Astrocyte of the spinal cord (primary cell): Measurements from ENCODE around the gene PAEP.

Experiments used
- DNase-seq: peaks from one replicate; pipeline ENCODE4 v3.0.0; 2011; ENCODE audit warnings: low read depth, low spot score
- H3K4me3 ChIP-seq: 2 replicates; pipeline ENCODE4 v1.5.1; 2011; ENCODE audit warnings: low read depth, mild to moderate bottlenecking, low read length, moderate library complexity
- in situ Hi-C: cut with HindIII; loops from 2 replicates; pipeline ENCODE4 v1.10.0; 2017; ENCODE audit warnings: low sequenced_read_pairs
- TF ChIP-seq, protein P1 (sequence below): IDR thresholded peaks from 2 replicates; pipeline ENCODE4 v1.5.1; 2012; ENCODE audit warnings: low read depth, mild to moderate bottlenecking, low read length, inconsistent platforms

Gene PAEP

DNA sequence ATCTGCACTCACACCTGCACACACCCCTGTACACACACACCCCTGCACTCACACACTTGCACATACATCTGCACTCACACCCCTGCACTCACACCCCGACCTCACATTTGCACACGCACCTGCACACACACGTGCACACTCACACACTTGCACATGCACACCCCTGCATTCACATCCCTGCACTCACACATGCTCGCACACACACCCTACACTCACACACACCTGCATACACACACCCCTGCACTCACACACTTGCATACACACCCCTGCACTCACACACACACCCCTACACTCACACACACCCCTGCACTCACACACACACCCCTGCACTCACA is 50.3 kb downstream of the PAEP start:
- DNase-seq: no peak
- no peak overlapping the region for H3K4me3 ChIP-seq
- TF ChIP-seq, protein P1, sequence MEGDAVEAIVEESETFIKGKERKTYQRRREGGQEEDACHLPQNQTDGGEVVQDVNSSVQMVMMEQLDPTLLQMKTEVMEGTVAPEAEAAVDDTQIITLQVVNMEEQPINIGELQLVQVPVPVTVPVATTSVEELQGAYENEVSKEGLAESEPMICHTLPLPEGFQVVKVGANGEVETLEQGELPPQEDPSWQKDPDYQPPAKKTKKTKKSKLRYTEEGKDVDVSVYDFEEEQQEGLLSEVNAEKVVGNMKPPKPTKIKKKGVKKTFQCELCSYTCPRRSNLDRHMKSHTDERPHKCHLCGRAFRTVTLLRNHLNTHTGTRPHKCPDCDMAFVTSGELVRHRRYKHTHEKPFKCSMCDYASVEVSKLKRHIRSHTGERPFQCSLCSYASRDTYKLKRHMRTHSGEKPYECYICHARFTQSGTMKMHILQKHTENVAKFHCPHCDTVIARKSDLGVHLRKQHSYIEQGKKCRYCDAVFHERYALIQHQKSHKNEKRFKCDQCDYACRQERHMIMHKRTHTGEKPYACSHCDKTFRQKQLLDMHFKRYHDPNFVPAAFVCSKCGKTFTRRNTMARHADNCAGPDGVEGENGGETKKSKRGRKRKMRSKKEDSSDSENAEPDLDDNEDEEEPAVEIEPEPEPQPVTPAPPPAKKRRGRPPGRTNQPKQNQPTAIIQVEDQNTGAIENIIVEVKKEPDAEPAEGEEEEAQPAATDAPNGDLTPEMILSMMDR: no peak
- in situ Hi-C loops: no loop called here

DNA sequence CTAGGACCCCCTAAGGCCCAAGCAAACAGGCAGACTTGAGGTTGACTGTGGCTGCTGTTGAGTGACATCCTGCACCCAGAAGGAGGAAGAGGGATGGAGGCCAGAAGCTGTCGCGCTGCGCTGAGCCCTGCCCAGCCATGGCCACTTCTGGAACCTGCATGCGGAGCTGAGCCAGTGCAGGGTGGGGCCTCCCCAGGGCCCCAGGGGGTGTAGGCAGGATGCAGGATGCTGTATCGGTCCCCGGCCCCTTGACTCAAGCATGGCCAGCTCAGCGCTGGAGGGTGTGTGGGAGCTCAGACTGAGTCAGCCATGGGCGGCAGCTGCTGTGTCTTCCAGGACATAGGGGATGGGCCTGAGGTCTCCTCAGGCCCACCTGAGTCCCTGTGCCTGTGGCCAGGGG is 50.9 kb downstream of the PAEP start:
- DNase-seq: no peak
- in situ Hi-C loops: no loop called here
- TF ChIP-seq, protein P1: no peak
- no peak overlapping the region for H3K4me3 ChIP-seq

DNA sequence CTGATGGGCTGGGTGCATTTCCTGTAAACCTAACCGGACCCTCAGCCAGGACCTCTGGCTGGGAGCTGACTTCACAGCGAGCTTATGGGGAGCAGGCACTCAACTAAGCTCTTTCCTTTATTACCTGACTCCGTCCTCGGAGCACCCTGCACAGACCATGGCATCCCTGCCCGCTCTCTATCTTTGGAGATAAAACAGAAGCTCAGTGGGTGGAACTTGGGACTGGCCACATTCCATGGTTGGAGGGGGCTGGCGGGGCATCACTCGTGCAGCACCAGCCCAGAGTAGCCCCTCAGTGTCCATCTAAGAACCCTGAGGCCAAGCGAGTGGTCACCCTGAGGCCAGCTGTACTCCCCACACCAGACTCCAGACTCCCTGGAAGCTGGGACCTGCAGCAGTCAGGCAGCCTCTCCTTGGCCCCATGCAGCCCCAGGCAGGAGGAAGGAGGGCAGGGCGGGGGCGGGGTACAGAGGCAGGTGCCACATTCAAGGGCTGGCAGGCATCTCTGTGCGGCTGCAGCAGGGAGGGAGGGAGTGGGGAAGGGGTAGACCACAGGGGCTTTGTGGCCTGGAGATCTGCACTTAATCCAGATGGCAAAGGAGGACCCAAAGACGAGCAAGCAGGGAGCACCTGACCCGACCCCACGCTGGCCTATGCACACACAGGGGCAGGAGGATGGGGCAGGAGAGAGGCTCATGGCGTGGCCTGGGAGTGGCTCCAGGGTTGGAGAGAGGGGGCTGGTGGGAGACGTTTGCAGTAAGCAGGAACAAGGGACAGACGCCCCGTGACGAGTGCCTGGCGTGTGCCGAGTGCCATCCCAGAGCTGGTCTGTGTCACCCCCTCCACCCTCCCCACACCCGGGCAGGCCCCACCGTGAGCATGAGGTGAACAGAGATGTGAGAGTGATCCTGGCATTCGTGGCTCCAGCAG is 51.7 kb downstream of the PAEP start:
- in situ Hi-C loops: no loop called here
- H3K4me3 ChIP-seq: no peak overlapping the region
- TF ChIP-seq, protein P1: no peak
- DNase-seq: no peak

DNA sequence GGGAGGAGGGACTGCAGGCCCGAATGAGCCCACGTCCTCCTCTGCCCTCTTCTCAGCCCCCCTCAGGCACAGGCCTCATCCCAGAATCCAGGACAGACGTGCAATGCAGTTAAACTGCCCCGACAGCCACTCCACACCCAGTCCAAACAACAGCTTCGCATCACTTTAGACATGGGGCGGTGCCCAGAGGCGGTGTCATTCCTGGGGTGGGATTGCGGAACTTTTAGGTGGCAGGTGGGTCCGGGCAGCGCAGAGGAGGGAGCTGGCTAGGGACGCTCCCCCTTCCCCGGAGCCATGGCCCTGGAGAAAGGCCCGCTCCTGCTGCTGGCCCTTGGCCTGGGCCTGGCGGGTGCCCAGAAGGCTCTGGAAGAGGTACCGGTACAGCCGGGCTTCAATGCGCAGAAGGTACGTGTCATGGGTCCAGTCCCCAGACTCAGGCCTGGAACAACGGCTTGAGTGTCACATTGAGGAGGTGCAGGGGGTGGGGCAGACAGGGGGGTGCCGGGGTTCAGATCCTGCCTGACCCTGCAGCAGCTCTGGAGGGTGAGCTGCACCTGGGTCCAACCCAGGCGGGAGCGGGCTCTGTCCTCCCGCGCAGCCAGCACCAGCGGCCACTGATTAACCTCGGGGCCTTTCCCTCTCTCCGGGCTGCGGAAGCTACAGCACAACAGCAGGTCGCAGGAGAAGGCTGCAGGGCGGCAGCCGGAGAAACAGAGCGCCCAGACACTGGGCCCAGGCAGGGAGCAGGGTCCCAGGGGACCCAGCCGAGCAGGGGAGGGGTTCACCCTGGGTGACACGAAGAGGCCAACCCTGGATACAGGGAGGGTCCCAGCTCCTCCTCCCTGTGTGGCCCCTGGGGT is 52.6 kb downstream of the PAEP start:
- H3K4me3 ChIP-seq: no peak overlapping the region
- DNase-seq: no peak
- in situ Hi-C loops: no loop called here
- TF ChIP-seq, protein P1: no peak

DNA sequence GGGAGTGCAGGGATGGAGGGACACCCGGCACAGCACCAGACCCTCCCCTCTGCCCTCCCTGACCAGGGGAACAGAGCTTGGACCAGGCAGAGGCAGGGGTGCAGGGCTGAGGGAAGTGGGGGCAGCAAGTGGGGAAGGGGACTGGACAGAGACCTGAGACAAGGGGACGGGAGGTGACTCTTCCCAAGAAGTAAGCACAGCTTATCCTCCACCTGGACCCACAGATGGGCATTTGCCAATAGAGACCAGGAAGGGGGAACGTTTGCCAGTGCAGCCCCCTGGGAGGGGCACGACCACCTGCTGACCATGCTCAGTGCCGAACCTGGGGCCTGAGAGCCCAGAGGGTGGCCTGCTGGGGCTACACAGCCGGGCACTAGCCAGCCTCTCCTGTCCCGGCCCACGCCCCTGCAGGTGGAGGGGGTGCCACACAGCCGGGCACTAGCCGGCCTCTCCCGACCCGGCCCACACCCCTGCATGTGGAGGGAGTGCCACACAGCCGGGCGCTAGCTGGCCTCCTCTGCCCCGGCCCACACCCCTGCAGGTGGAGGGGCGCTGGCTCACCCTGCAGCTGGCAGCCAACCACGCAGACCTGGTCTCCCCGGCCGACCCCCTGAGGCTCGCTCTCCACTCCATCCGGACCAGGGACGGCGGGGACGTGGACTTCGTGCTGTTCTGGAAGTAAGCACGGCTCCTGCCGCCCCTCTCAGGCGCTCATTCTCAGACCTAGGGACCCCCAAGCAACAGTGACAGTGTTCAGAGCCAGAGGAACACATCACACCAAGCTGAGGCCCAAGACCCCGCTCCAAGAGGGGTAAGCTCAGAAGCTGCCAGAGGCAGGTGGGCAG is 53.5 kb downstream of the PAEP start:
- in situ Hi-C loops: no loop called here
- TF ChIP-seq, protein P1: no peak
- no peak for DNase-seq
- H3K4me3 ChIP-seq: no peak overlapping the region
